K562 (cell line): ENCODE data around the gene LIN9.
"Not testable (repeated sequence)": the region's sequence is repeated elsewhere in the genome, so short reads cannot be mapped to it uniquely, and the experiment has no call there.

Source experiments
- CHD2 ChIP-seq: IDR thresholded peaks from 2 replicates; pipeline ENCODE4 v1.6.1; 2011; ENCODE audit warnings: low read depth, low read length
- ESRRA ChIP-seq: fragments of 450-650 bp; IDR thresholded peaks from 2 replicates; pipeline ENCODE4 v1.6.1; 2014; ENCODE audit warnings: low read depth, mild to moderate bottlenecking, moderate library complexity, borderline replicate concordance
- HBP1 ChIP-seq: fragments of 450-650 bp; formaldehyde crosslinking; IDR thresholded peaks from 2 replicates; pipeline ENCODE4 v1.4.0; 2022; ENCODE audit warnings: missing genetic modification characterization
- L3MBTL2 ChIP-seq: fragments of 450-650 bp; IDR thresholded peaks from 2 replicates; pipeline ENCODE4 v1.6.1; 2016; ENCODE audit warnings: mild to moderate bottlenecking, moderate library complexity
- SAFB2 ChIP-seq: fragments of 200-400 bp; formaldehyde crosslinking; IDR thresholded peaks from 2 replicates; pipeline ENCODE4 v1.6.1; 2018; ENCODE audit warnings: borderline replicate concordance, low read length, low read depth, moderate library complexity; ENCODE audit not compliant: severe bottlenecking
- TBP ChIP-seq: optimal IDR thresholded peaks from 2 replicates; pipeline ENCODE3; 2011; ENCODE audit warnings: low read depth, low read length, improper control_type of control experiment
- ZNF23 ChIP-seq: fragments of 250-450 bp; sonication (Bioruptor Pico); IDR thresholded peaks from 2 replicates; pipeline ENCODE4 v1.4.0; 2020; ENCODE audit warnings: mild to moderate bottlenecking
- ZNF507 ChIP-seq: conservative IDR thresholded peaks from 2 replicates; pipeline ENCODE4 v1.6.1; 2017; ENCODE audit warnings: missing genetic modification characterization, missing compliant biosample characterization
- TF ChIP-seq, protein P1 (sequence below), 3 experiments: IDR thresholded peaks in 2 of 3; conservative IDR thresholded peaks in 1 of 3; 2 replicates each; pipeline ENCODE4 v1.5.1; 2011 to 2012; ENCODE audit warnings: low read length in 3 of 3, mild to moderate bottlenecking in 3 of 3, control low read depth in 2 of 3, improper control_type of control experiment in 1 of 3, inconsistent platforms in 1 of 3, low read depth in 1 of 3, mixed read lengths in 1 of 3, moderate library complexity in 1 of 3; ENCODE audit not compliant: insufficient read depth in 2 of 3
- TF ChIP-seq, protein P2 (sequence below): fragments of 450-650 bp; formaldehyde crosslinking; IDR thresholded peaks from 2 replicates; pipeline ENCODE4 v1.4.0; 2020; ENCODE audit warnings: mild to moderate bottlenecking, moderate library complexity

- not testable (repeated sequence) for TF ChIP-seq SAFB2; TBP; CHD2; L3MBTL2; ZNF23 (CRISPR knock-in tag); HBP1 (CRISPR knock-in tag); ZNF507 (tag); ESRRA
- TF ChIP-seq, protein P1, sequence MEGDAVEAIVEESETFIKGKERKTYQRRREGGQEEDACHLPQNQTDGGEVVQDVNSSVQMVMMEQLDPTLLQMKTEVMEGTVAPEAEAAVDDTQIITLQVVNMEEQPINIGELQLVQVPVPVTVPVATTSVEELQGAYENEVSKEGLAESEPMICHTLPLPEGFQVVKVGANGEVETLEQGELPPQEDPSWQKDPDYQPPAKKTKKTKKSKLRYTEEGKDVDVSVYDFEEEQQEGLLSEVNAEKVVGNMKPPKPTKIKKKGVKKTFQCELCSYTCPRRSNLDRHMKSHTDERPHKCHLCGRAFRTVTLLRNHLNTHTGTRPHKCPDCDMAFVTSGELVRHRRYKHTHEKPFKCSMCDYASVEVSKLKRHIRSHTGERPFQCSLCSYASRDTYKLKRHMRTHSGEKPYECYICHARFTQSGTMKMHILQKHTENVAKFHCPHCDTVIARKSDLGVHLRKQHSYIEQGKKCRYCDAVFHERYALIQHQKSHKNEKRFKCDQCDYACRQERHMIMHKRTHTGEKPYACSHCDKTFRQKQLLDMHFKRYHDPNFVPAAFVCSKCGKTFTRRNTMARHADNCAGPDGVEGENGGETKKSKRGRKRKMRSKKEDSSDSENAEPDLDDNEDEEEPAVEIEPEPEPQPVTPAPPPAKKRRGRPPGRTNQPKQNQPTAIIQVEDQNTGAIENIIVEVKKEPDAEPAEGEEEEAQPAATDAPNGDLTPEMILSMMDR (IDR thresholded peaks at IDR 0.05 in 2 of 3, conservative IDR thresholded peaks at IDR 0.05 in 1 of 3; ENCODE audit: insufficient read depth in 2 of 3, low read depth in 1 of 3, low read length in 3 of 3): not testable (repeated sequence)
- TF ChIP-seq, protein P2, sequence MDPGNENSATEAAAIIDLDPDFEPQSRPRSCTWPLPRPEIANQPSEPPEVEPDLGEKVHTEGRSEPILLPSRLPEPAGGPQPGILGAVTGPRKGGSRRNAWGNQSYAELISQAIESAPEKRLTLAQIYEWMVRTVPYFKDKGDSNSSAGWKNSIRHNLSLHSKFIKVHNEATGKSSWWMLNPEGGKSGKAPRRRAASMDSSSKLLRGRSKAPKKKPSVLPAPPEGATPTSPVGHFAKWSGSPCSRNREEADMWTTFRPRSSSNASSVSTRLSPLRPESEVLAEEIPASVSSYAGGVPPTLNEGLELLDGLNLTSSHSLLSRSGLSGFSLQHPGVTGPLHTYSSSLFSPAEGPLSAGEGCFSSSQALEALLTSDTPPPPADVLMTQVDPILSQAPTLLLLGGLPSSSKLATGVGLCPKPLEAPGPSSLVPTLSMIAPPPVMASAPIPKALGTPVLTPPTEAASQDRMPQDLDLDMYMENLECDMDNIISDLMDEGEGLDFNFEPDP: not testable (repeated sequence)
Observed at GRCh38 chr1:226252841-226253240, 56.1 kb downstream of the LIN9 start.
